Heart left ventricle (tissue), 16 donors: ENCODE measurements around the gene SLC66A1. TPM values are rescaled to one million over a fixed set of nuclear protein-coding genes. Genes with fewer than 3 reads are reported as not detected.
A peak's percentile ranks its signal among the peaks of the same experiment; 100 is the strongest.
"Not testable (repeated sequence)": the region's sequence is repeated elsewhere in the genome, so short reads cannot be mapped to it uniquely, and the experiment has no call there.

Experiments
- ATAC-seq, 4 donors: fragments of 200-7000 bp; cut with Tn5 transposase; one replicate each; pipeline ENCODE4 v1.9.1; 2020 to 2022; ENCODE audit warnings: moderate library complexity in 4 of 4, mild to moderate bottlenecking in 3 of 4, moderate number of reproducible peaks in 1 of 4
- DNase-seq, 5 donors: peaks; one replicate each; pipeline ENCODE4 v3.0.0-alpha.2; 2020
- H3K27ac ChIP-seq, 12 donors: fragments of 200-600 bp; sonication (generic) in 4 of 12; one replicate each; pipeline versions ENCODE4 v1.5.0 to v1.8.0; 2016 to 2022; ENCODE audit warnings: mild to moderate bottlenecking in 2 of 12
- H3K27me3 ChIP-seq, 9 donors: fragments of 200-600 bp; sonication (generic) in 2 of 9; one replicate each; pipeline versions ENCODE4 v1.5.1 to v1.8.0; 2016 to 2022; ENCODE audit warnings: mild to moderate bottlenecking in 3 of 9
- H3K36me3 ChIP-seq, 9 donors: fragments of 200-600 bp; sonication (generic) in 2 of 9; one replicate each; pipeline versions ENCODE4 v1.5.0 to v1.8.0; 2018 to 2022; ENCODE audit warnings: mild to moderate bottlenecking in 2 of 9
- H3K4me1 ChIP-seq, 12 donors: fragments of 200-600 bp; sonication (generic) in 4 of 12; one replicate each; pipeline versions ENCODE4 v1.5.0 to v1.8.0; 2016 to 2022; ENCODE audit warnings: mild to moderate bottlenecking in 3 of 12
- H3K4me3 ChIP-seq, 12 donors: fragments of 200-600 bp; sonication (generic) in 4 of 12; one replicate each; pipeline versions ENCODE4 v1.5.0 to v1.8.0; 2017 to 2022; ENCODE audit warnings: mild to moderate bottlenecking in 9 of 12, moderate library complexity in 4 of 12
- H3K9me3 ChIP-seq, 12 donors: fragments of 200-600 bp; sonication (generic) in 4 of 12; one replicate each; pipeline versions ENCODE4 v1.5.0 to v1.8.0; 2016 to 2022; ENCODE audit warnings: mild to moderate bottlenecking in 1 of 12
- POLR2A ChIP-seq, 2 donors: fragments of 450-650 bp; IDR thresholded peaks; one replicate each; pipeline ENCODE4 v1.6.1; 2017; ENCODE audit warnings: antibody characterized with exemption in 2 of 2, mild to moderate bottlenecking in 2 of 2, moderate library complexity in 2 of 2
- WGBS, 4 donors: extraction: QIAGEN DNeasy Blood & Tissue Kit in 2 of 4; methylation state at CpG; one replicate each; pipeline versions ENCODE4 v1.1.5 to v1.1.7; 2013 to 2018; 5-methylcytosine and 5-hydroxymethylcytosine counted together
- intact Hi-C, 10 donors: fragments of 100-400 bp; cut with DNase I; formaldehyde crosslinking; loops; one replicate each; pipeline versions ENCODE4 v1.11.1 to v1.14.2; 2022
- polyA plus RNA-seq, 2 donors: library from polyadenylated mRNA; stranded (reverse); fragments of 200-250 nt; gene quantifications; one replicate each; pipeline ENCODE4 v1.2.3, GENCODE V29; 2013
- total RNA-seq, 9 donors: library from RNA; depleted of rRNA in 2 of 9; stranded (reverse); fragments of >200 nt in 2 of 9; fragmentation: NEBNext Ultra II Directional in 3 of 9; extraction: Animal tissue kit (Norgen Biotek cat#: 25700) in 3 of 9; gene quantifications; one replicate each; pipeline versions ENCODE4 v1.1.0 to v1.2.4, GENCODE V29; 2016 to 2023
- TF ChIP-seq, protein P1 (sequence below), 12 donors: fragments of 200-600 bp; sonication (generic) in 4 of 12; IDR thresholded peaks; one replicate each; pipeline versions ENCODE4 v1.5.0 to v1.8.0; 2018 to 2022; ENCODE audit warnings: antibody characterized with exemption in 12 of 12, mild to moderate bottlenecking in 5 of 12
- donor health status: ischemic (EF 13 %, LVEDD 7.1; RV severe dilation, severe dysfunction).
- donor health status: healthy with polysubstance abuse.
- donor health status: DM: no; HTN: yes; CAD: no.
- donor health status: DM: no; HTN: no; CAD: no.
- donor health status: ischemic (EF 25% LVEDD 6.9; RV normal size, moderate dysfunction).
- donor health status: ischemic (EF 25% LVEDD 5.7; RV mildly dilated, moderate dysfunction).
- donor health status: healthy.
- donor health status: DM: yes; HTN: yes; CAD: no.
- donor health status: ischemic (EF 35%, LVEDD 5.7; RV mildly dilated, moderate dysfunction).
- donor health status: nonischemic (EF 11% LVEDD 7.7; RV severe dilation, severe dysfunction).
- donor health status: DM: yes; HTN: yes; CAD: no.
- donor health status: PGD.
- donor health status: ischemic (EF 29% LVEDD 5.4; RV normal size, mild dysfunction).
- donor health status: nonischemic (EF 23%, LVEDD 6.1; RV moderate dilation, normal function).

Gene SLC66A1
- total and polyA plus RNA-seq, 11 donors, result 6.4 to 19.4 (median 9.7) TPM

- DNase-seq, H3K4me1 ChIP-seq, H3K27me3 ChIP-seq, intact Hi-C loops, H3K9me3 ChIP-seq, H3K27ac ChIP-seq, ATAC-seq, H3K36me3 ChIP-seq, H3K4me3 ChIP-seq: not testable (repeated sequence)
- 45 to 89% (median 72%) methylated on average over 7 to 9 of the region's 9 CpGs for WGBS, 4 donors
- TF ChIP-seq, protein P1, sequence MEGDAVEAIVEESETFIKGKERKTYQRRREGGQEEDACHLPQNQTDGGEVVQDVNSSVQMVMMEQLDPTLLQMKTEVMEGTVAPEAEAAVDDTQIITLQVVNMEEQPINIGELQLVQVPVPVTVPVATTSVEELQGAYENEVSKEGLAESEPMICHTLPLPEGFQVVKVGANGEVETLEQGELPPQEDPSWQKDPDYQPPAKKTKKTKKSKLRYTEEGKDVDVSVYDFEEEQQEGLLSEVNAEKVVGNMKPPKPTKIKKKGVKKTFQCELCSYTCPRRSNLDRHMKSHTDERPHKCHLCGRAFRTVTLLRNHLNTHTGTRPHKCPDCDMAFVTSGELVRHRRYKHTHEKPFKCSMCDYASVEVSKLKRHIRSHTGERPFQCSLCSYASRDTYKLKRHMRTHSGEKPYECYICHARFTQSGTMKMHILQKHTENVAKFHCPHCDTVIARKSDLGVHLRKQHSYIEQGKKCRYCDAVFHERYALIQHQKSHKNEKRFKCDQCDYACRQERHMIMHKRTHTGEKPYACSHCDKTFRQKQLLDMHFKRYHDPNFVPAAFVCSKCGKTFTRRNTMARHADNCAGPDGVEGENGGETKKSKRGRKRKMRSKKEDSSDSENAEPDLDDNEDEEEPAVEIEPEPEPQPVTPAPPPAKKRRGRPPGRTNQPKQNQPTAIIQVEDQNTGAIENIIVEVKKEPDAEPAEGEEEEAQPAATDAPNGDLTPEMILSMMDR (IDR thresholded peaks at IDR 0.05), result peak in 1 of 12 donors; percentile 31
Measured at GRCh38 chr1:19269427-19270342, 42.4 kb upstream of the SLC66A1 start.

DNA sequence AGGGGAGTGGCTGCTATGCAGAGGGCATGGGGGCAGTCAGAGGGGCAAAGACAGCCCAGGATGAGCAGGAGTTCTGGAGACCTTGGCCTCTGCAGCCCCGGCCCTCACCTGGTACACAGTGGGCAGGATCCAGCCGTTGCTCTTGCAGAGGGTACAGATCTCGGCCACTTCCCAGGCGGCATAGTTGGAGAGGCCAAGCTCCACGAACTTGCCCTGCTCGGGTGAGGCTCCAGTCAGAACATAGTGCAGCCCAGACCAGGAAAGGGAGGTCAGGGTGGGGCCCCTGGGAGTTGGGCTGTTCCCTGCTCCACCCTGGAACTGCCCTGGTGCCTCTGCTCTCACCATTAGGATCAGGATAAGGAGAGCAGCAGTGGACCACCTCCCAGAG is 41.8 kb upstream of the SLC66A1 start:
- H3K4me1 ChIP-seq, ATAC-seq, intact Hi-C loops, H3K36me3 ChIP-seq, H3K4me3 ChIP-seq, H3K27ac ChIP-seq, H3K9me3 ChIP-seq, DNase-seq: not testable (repeated sequence)
- H3K27me3 ChIP-seq, result peaks cover 0 to 13% (median 0%) of the 10 kb centered on the region in 9 donors
- WGBS, 4 donors, result 70 to 96% (median 84%) methylated on average over 2 to 6 of the region's 6 CpGs

- intact Hi-C loops, result no loop called here
- peaks cover 0 to 5% (median 0%) of the 10 kb centered on the region in 12 donors for H3K4me1 ChIP-seq
- peaks cover 0 to 18% (median 0%) of the 10 kb centered on the region in 12 donors for H3K9me3 ChIP-seq
- no peak overlapping the region for H3K27ac ChIP-seq
- peaks cover 0 to 13% (median 0%) of the 10 kb centered on the region in 9 donors for H3K27me3 ChIP-seq
- ATAC-seq (no peak), DNase-seq (no peak)
- H3K4me3 ChIP-seq, result no peak overlapping the region
- TF ChIP-seq, protein P1 (IDR thresholded peaks at IDR 0.05), result no peak
- no peak for TF ChIP-seq POLR2A (IDR thresholded peaks at IDR 0.05)
- no peaks in the 10 kb centered on the region for H3K36me3 ChIP-seq
Measured at GRCh38 chr1:19272064-19272463, 40.1 kb upstream of the SLC66A1 start.

GRCh38 chr1:19273106-19273843 is 38.9 kb upstream of the SLC66A1 start:
- DNase-seq, result no peak
- no peak overlapping the region for H3K27ac ChIP-seq
- ATAC-seq, result peak in 2 of 4 donors; percentile 14 to 17
- no peaks in the 10 kb centered on the region for H3K36me3 ChIP-seq
- WGBS, 4 donors, result 78 to 92% (median 86%) methylated on average over 15 to 22 of the region's 22 CpGs
- peaks cover 0 to 20% (median 0%) of the 10 kb centered on the region in 12 donors for H3K9me3 ChIP-seq
- intact Hi-C loops, result no loop called here
- TF ChIP-seq, protein P1 (IDR thresholded peaks at IDR 0.05), result no peak
- no peak for TF ChIP-seq POLR2A (IDR thresholded peaks at IDR 0.05)
- H3K27me3 ChIP-seq, result peaks cover 0 to 13% (median 0%) of the 10 kb centered on the region in 9 donors
- peaks cover 0 to 5% (median 0%) of the 10 kb centered on the region in 12 donors for H3K4me1 ChIP-seq
- peak overlapping the region in 2 of 12 donors; percentile 12 to 16 for H3K4me3 ChIP-seq

GRCh38 chr1:19273844-19274531 is 38.1 kb upstream of the SLC66A1 start:
- ATAC-seq, result peak in 3 of 4 donors; percentile 30 to 63 (median 60)
- peak overlapping the region in 5 of 12 donors; percentile 12 to 25 (median 16) for H3K4me3 ChIP-seq
- H3K4me1 ChIP-seq, DNase-seq, H3K27ac ChIP-seq, H3K36me3 ChIP-seq, intact Hi-C loops: not testable (repeated sequence)
- 5 to 17% (median 12%) methylated on average over 11 to 58 of the region's 66 CpGs for WGBS, 4 donors
- H3K9me3 ChIP-seq, result peaks cover 0 to 20% (median 0%) of the 10 kb centered on the region in 12 donors
- H3K27me3 ChIP-seq, result peaks cover 0 to 13% (median 0%) of the 10 kb centered on the region in 9 donors
